Keratinocyte (primary cell): ENCODE results near the gene CDH18.
"Not testable (repeated sequence)": the region's sequence is repeated elsewhere in the genome, so short reads cannot be mapped to it uniquely, and the experiment has no call there.

ENCODE experiments used
- EZH2 ChIP-seq: IDR thresholded peaks from one replicate; pipeline ENCODE4 v1.6.1; 2012; ENCODE audit warnings: inconsistent platforms, mild to moderate bottlenecking, low read length, moderate library complexity
- TF ChIP-seq, protein P1 (sequence below), 3 experiments: IDR thresholded peaks in 1 of 3; conservative IDR thresholded peaks in 1 of 3; optimal IDR thresholded peaks in 1 of 3; 2 replicates in 2 of 3; 3 replicates in 1 of 3; pipeline versions ENCODE3 to v1.5.1; 2011; ENCODE audit warnings: low read length in 3 of 3, mild to moderate bottlenecking in 3 of 3, moderate library complexity in 2 of 3, control low read depth in 1 of 3, inconsistent platforms in 1 of 3; ENCODE audit not compliant: insufficient read depth in 2 of 3; ENCODE audit errors: extremely low read depth in 1 of 3

DNA sequence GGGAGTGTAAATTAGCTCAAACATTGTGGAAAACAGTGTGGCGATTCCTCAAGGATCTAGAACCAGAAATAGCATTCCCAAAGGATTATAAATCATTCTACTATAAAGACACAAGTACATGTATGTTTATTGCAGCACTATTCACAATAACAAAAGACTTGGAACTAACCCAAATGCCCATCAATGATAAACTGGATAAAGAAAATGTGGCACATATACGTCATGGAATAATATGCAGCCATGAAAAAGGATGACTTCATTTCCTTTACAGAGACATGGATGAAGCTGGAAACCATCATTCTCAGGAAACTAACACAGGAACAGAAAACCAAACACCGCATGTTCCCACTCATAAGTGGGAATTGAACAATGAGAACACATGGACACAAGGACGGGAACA, 175.3 kb downstream of the CDH18 start:
- TF ChIP-seq, protein P1, sequence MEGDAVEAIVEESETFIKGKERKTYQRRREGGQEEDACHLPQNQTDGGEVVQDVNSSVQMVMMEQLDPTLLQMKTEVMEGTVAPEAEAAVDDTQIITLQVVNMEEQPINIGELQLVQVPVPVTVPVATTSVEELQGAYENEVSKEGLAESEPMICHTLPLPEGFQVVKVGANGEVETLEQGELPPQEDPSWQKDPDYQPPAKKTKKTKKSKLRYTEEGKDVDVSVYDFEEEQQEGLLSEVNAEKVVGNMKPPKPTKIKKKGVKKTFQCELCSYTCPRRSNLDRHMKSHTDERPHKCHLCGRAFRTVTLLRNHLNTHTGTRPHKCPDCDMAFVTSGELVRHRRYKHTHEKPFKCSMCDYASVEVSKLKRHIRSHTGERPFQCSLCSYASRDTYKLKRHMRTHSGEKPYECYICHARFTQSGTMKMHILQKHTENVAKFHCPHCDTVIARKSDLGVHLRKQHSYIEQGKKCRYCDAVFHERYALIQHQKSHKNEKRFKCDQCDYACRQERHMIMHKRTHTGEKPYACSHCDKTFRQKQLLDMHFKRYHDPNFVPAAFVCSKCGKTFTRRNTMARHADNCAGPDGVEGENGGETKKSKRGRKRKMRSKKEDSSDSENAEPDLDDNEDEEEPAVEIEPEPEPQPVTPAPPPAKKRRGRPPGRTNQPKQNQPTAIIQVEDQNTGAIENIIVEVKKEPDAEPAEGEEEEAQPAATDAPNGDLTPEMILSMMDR (optimal IDR thresholded peaks at IDR 0.05 in 1 of 3, IDR thresholded peaks at IDR 0.05 in 1 of 3, conservative IDR thresholded peaks at IDR 0.05 in 1 of 3; ENCODE audit: extremely low read depth in 1 of 3, insufficient read depth in 2 of 3, low read length in 3 of 3) = not testable (repeated sequence)
- not testable (repeated sequence) for TF ChIP-seq EZH2
